Smooth muscle cell (in vitro differentiated cells): ENCODE data around the gene DAPK1. TPM values are rescaled to one million over a fixed set of nuclear protein-coding genes. Genes with fewer than 3 reads are reported as not detected.

Experiments used
- DNase-seq: peaks from one replicate; lab custom pipeline; 2025; ENCODE audit not compliant: unreplicated experiment; lab: John Stamatoyannopoulos, UW
- H2AFZ ChIP-seq: fragments of 200-600 bp; sonication (generic); 2 replicates; pipeline ENCODE4 v1.6.0; 2016; ENCODE audit warnings: antibody characterized with exemption, low read depth, mild to moderate bottlenecking
- H3F3A ChIP-seq: fragments of 200-600 bp; sonication (generic); 2 replicates; pipeline ENCODE4 v1.6.0; 2017; ENCODE audit warnings: antibody characterized with exemption, low read depth
- H3K27ac ChIP-seq: fragments of 200-600 bp; sonication (generic); 2 replicates; pipeline ENCODE4 v1.5.1; 2016; ENCODE audit warnings: low read depth, mild to moderate bottlenecking
- H3K27me3 ChIP-seq: fragments of 200-600 bp; sonication (generic); 2 replicates; pipeline ENCODE4 v1.6.1; 2016; ENCODE audit warnings: low read depth, mild to moderate bottlenecking
- H3K36me3 ChIP-seq: fragments of 200-600 bp; sonication (generic); 2 replicates; pipeline ENCODE4 v1.5.1; 2016; ENCODE audit warnings: low read depth
- H3K4me1 ChIP-seq: fragments of 200-600 bp; sonication (generic); 2 replicates; pipeline ENCODE4 v1.5.1; 2016; ENCODE audit warnings: low read depth
- H3K4me2 ChIP-seq: fragments of 200-600 bp; sonication (generic); 2 replicates; pipeline ENCODE4 v1.6.0; 2016; ENCODE audit warnings: mild to moderate bottlenecking
- H3K4me3 ChIP-seq: fragments of 200-600 bp; sonication (generic); 2 replicates; pipeline ENCODE4 v1.5.1; 2016; ENCODE audit warnings: mild to moderate bottlenecking
- H3K79me2 ChIP-seq: fragments of 200-600 bp; sonication (generic); 2 replicates; pipeline ENCODE4 v1.6.0; 2016; ENCODE audit warnings: low read depth, mild to moderate bottlenecking
- H3K9ac ChIP-seq: fragments of 200-600 bp; sonication (generic); 2 replicates; pipeline ENCODE4 v1.6.0; 2016; ENCODE audit warnings: low read depth
- H3K9me3 ChIP-seq: fragments of 200-600 bp; sonication (generic); replicated peaks from 2 replicates; pipeline ENCODE4 v1.5.1; 2016; ENCODE audit warnings: low read depth
- H4K20me1 ChIP-seq: fragments of 200-600 bp; sonication (generic); 2 replicates; pipeline ENCODE4 v1.6.0; 2016; ENCODE audit warnings: low read depth
- whole genome bisulfite sequencing: methylation state at CpG from one replicate; pipeline ENCODE4 v1.1.7; 2016; ENCODE audit warnings: low lambda C conversion rate; 5-methylcytosine and 5-hydroxymethylcytosine counted together
- polyA plus RNA-seq: library from polyadenylated mRNA; unstranded; fragments of >200 nt; fragmentation: Nextera tagmentation; extraction: Ambion mirVana; gene quantifications from 2 replicates; pipeline ENCODE4 v1.2.1, GENCODE V29; 2016
- total RNA-seq: library from RNA; depleted of rRNA; stranded (reverse); fragments of >200 nt; gene quantifications from 2 replicates; pipeline ENCODE4 v1.2.3, GENCODE V29; 2014
- TF ChIP-seq, protein P1 (sequence below): fragments of 200-600 bp; sonication (generic); IDR thresholded peaks from 2 replicates; pipeline ENCODE4 v1.5.1; 2017; ENCODE audit warnings: borderline replicate concordance, mild to moderate bottlenecking, antibody characterized with exemption; ENCODE audit not compliant: insufficient read depth, poor library complexity, severe bottlenecking

DAPK1 gene
- total and polyA plus RNA-seq, 2 experiments from 2014 or later = 12.6 to 20.3 TPM

DNA sequence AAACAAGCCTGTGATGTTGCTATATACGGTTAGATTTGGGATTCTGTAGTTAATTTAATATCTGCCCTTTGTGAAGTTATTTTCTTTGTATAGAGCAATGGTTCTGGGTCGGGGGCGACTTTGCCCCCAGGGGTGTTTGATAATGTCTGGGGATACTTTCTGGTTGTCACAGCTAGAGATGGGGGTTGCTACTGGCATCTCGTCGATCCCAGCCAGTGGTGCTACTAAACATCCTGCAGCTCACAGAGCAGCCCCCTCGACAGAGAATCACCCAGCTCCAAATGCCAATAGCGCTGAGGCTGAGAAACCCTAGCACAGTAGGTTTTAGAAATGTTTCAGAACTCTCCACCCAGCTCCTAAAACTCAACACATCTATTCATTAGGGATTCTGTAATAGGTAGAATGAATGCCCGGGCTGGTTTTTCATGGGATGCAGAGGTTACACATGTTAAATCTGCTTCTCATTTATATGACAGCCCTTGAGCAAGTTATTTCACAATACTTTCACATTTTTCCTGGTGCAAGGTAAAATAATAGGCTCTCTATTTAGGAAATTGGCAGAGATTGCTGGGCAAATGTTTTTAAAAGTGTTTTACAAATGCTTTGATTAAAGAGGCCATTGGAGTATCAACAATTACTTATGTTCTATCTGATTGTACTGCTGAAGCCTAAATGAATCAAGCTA, 153.1 kb downstream of the DAPK1 start:
- no peak for DNase-seq
- Histone ChIP-seq H3K27ac (no peak overlapping the region), H3K9ac (no peak overlapping the region), H4K20me1 (no peaks in the 10 kb centered on the region), H3K4me2 (no peak overlapping the region), H3K4me3 (no peak overlapping the region), H3K27me3 (no peaks in the 10 kb centered on the region), H3K9me3 (no peaks in the 10 kb centered on the region), H3K36me3 (no peaks in the 10 kb centered on the region), H2AFZ (no peak overlapping the region), H3K79me2 (no peaks in the 10 kb centered on the region), H3F3A (no peaks in the 10 kb centered on the region), H3K4me1 (no peaks in the 10 kb centered on the region)
- TF ChIP-seq, protein P1, sequence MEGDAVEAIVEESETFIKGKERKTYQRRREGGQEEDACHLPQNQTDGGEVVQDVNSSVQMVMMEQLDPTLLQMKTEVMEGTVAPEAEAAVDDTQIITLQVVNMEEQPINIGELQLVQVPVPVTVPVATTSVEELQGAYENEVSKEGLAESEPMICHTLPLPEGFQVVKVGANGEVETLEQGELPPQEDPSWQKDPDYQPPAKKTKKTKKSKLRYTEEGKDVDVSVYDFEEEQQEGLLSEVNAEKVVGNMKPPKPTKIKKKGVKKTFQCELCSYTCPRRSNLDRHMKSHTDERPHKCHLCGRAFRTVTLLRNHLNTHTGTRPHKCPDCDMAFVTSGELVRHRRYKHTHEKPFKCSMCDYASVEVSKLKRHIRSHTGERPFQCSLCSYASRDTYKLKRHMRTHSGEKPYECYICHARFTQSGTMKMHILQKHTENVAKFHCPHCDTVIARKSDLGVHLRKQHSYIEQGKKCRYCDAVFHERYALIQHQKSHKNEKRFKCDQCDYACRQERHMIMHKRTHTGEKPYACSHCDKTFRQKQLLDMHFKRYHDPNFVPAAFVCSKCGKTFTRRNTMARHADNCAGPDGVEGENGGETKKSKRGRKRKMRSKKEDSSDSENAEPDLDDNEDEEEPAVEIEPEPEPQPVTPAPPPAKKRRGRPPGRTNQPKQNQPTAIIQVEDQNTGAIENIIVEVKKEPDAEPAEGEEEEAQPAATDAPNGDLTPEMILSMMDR = no peak
- WGBS = 95% methylated on average over 8 of the region's 8 CpGs

DNA sequence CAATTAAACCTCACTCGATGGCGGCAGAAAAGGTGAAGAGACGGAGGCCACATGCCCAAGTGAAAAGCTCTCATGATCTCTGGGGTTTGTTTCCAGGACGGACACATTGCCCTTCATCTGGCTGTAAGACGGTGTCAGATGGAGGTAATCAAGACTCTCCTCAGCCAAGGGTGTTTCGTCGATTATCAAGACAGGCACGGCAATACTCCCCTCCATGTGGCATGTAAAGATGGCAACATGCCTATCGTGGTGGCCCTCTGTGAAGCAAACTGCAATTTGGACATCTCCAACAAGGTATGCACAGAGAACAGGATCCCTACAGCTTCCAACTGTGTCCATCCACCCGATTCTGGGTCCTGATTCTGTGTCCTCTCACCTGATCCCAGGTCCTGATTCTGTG, 153.8 kb downstream of the DAPK1 start:
- H3K4me2 ChIP-seq = no peak overlapping the region
- H3K36me3 ChIP-seq = no peaks in the 10 kb centered on the region
- no peaks in the 10 kb centered on the region for H3K9me3 ChIP-seq
- H3K27me3 ChIP-seq = no peaks in the 10 kb centered on the region
- H3F3A ChIP-seq = no peaks in the 10 kb centered on the region
- DNase-seq = no peak
- no peaks in the 10 kb centered on the region for H4K20me1 ChIP-seq
- 96% methylated on average over 10 of the region's 10 CpGs for WGBS
- no peak overlapping the region for H3K9ac ChIP-seq
- no peaks in the 10 kb centered on the region for H3K4me1 ChIP-seq
- no peak overlapping the region for H2AFZ ChIP-seq
- no peaks in the 10 kb centered on the region for H3K79me2 ChIP-seq
- H3K27ac ChIP-seq = no peak overlapping the region
- no peak overlapping the region for H3K4me3 ChIP-seq
- TF ChIP-seq, protein P1 = no peak

DNA sequence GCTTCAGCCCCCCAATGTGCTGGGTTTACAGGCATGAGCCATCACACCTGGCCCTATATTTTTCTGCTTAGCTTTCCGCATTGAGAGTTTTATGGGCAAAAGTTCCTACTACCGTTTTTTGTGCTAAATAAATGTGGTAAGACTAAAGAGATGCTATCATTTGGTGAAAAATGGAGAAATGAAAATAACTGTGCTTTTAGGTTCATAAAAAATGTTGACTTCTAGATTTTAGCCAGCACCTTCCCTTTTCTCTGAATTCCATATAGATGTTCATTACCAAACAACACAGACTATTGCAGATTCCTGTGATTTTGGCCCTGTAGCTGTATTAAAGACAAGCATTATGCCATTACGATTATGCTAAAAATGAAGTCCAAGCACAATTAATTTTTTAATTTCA, 156.3 kb downstream of the DAPK1 start:
- H3K9me3 ChIP-seq = no peaks in the 10 kb centered on the region
- no peaks in the 10 kb centered on the region for H4K20me1 ChIP-seq
- WGBS = 98% methylated on average over 3 of the region's 3 CpGs
- no peak overlapping the region for H3K9ac ChIP-seq
- no peak overlapping the region for H3K27ac ChIP-seq
- H3K4me1 ChIP-seq = no peaks in the 10 kb centered on the region
- TF ChIP-seq, protein P1 = no peak
- H3F3A ChIP-seq = no peaks in the 10 kb centered on the region
- H2AFZ ChIP-seq = no peak overlapping the region
- no peaks in the 10 kb centered on the region for H3K27me3 ChIP-seq
- H3K4me2 ChIP-seq = no peak overlapping the region
- H3K4me3 ChIP-seq = no peak overlapping the region
- no peaks in the 10 kb centered on the region for H3K36me3 ChIP-seq
- H3K79me2 ChIP-seq = no peaks in the 10 kb centered on the region
- no peak for DNase-seq

DNA sequence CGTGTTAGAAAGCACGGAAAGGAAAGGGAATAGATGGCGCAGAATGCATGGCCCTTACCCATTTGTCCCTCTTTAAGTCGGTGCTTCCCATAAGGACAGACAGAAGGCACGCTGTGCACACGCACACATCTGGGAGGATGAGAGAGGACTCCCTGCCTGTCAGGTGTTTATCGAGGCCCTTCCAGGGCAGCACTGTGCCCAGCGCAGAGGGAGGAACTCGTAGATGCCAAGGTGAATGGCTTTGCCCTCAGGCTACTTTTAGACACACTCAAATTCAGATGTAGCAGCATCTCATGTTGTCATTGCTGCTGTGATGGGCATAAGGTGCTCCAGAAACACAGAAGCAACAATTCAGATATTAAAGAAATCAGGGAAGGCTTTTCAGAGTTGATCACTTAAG, 158.1 kb downstream of the DAPK1 start:
- H3F3A ChIP-seq = no peaks in the 10 kb centered on the region
- TF ChIP-seq, protein P1 = no peak
- no peaks in the 10 kb centered on the region for H4K20me1 ChIP-seq
- H3K4me1 ChIP-seq = no peaks in the 10 kb centered on the region
- H3K27me3 ChIP-seq = no peaks in the 10 kb centered on the region
- H2AFZ ChIP-seq = no peak overlapping the region
- H3K27ac ChIP-seq = no peak overlapping the region
- no peak for DNase-seq
- no peak overlapping the region for H3K4me2 ChIP-seq
- H3K36me3 ChIP-seq = no peaks in the 10 kb centered on the region
- H3K4me3 ChIP-seq = no peak overlapping the region
- H3K9me3 ChIP-seq = no peaks in the 10 kb centered on the region
- H3K9ac ChIP-seq = no peak overlapping the region
- 96% methylated on average over 9 of the region's 9 CpGs for WGBS
- no peaks in the 10 kb centered on the region for H3K79me2 ChIP-seq
